HCT116 (cell line): ENCODE measurements around the gene ZNF154. TPM values are rescaled to one million over a fixed set of nuclear protein-coding genes. Genes with fewer than 3 reads are reported as not detected.

Source experiments
- ATAC-seq: fragments of 200-7000 bp; cut with Tn5 transposase; 2 replicates; pipeline ENCODE4 v1.9.1; 2020; ENCODE audit warnings: mild to moderate bottlenecking, moderate library complexity
- BruUV-seq: library from RNA; stranded (reverse); fragments of 400-500 nt; replicated peaks from 2 replicates; lab custom pipeline; 2021; lab: Mats Ljungman, UMichigan
- CTCF ChIA-PET: fragments of 300-600 bp; sonication (Branson Sonifier 250); formaldehyde crosslinking; loops from one replicate; lab custom pipeline; 2021; ENCODE audit warnings: antibody characterized with exemption; lab: Charles Lee
- POLR2A ChIA-PET: fragments of 300-600, 350-600 bp; sonication (Branson Sonifier 250); formaldehyde crosslinking; loops from one replicate; lab custom pipeline; 2021; ENCODE audit warnings: antibody characterized with exemption; lab: Charles Lee
- RAD21 ChIA-PET, 2 experiments: fragments of 300-600 bp; sonication (Branson Sonifier 250); formaldehyde crosslinking; loops; one replicate each; lab custom pipeline; 2023; ENCODE audit warnings: low total read pairs in 2 of 2; ENCODE audit not compliant: uncharacterized antibody in 2 of 2, unreplicated experiment in 2 of 2, low non-redundant PET in 1 of 2; lab: Charles Lee
- DNase-seq: peaks from one replicate; pipeline ENCODE4 v3.0.0-alpha.2; 2010; ENCODE audit warnings: low read depth, low spot score
- H2AFZ ChIP-seq: fragments of 200-600 bp; shearing (Covaris generic), sonication (generic); 2 replicates; pipeline ENCODE4 v1.6.1; 2017; ENCODE audit warnings: low read depth, mixed run types, mixed read lengths, antibody characterized with exemption, low read length; ENCODE audit not compliant: poor library complexity, severe bottlenecking
- H3K27ac ChIP-seq: 2 replicates; pipeline ENCODE4 v1.5.1; 2012; ENCODE audit warnings: low read depth, low read length
- H3K27me3 ChIP-seq: fragments of 200-600 bp; sonication (generic); 2 replicates; pipeline ENCODE4 v1.6.1; 2016; ENCODE audit warnings: mixed run types, low read length, mixed read lengths; ENCODE audit not compliant: insufficient read depth
- H3K36me3 ChIP-seq, 2 experiments: fragments of 200-500 bp in 1 of 2; fragments of 200-600 bp in 1 of 2; sonication (Bioruptor generic) in 1 of 2; sonication (generic) in 1 of 2; 2 replicates each; pipeline versions ENCODE4 v1.5.1 to v1.6.1; 2014 to 2016; ENCODE audit warnings: low read length in 2 of 2, inconsistent platforms in 1 of 2, mixed read lengths in 1 of 2, mixed run types in 1 of 2; ENCODE audit not compliant: insufficient read depth in 2 of 2, control insufficient read depth in 1 of 2
- H3K4me1 ChIP-seq, 2 experiments: fragments of 200-600 bp in 1 of 2; sonication (generic) in 1 of 2; 2 replicates each; pipeline versions ENCODE4 v1.5.1 to v1.6.1; 2012 to 2017; ENCODE audit warnings: low read length in 2 of 2, inconsistent platforms in 1 of 2, mild to moderate bottlenecking in 1 of 2, mixed read lengths in 1 of 2, mixed run types in 1 of 2, moderate library complexity in 1 of 2; ENCODE audit not compliant: insufficient read depth in 2 of 2, control insufficient read depth in 1 of 2
- H3K4me2 ChIP-seq: fragments of 200-600 bp; sonication (generic); 2 replicates; pipeline ENCODE4 v1.6.1; 2017; ENCODE audit warnings: mixed run types, low read length, mixed read lengths
- H3K4me3 ChIP-seq, 2 experiments: fragments of 200-600 bp in 1 of 2; sonication (generic) in 1 of 2; replicated peaks in 1 of 2; 2 replicates each; pipeline ENCODE4 v1.5.1; 2011 to 2016; ENCODE audit warnings: low read length in 2 of 2, control low read depth in 1 of 2, low read depth in 1 of 2, mild to moderate bottlenecking in 1 of 2, mixed read lengths in 1 of 2, mixed run types in 1 of 2
- H3K79me2 ChIP-seq: fragments of 200-600 bp; sonication (generic); 2 replicates; pipeline ENCODE4 v1.6.1; 2017; ENCODE audit warnings: mild to moderate bottlenecking, mixed run types, low read length, moderate library complexity, mixed read lengths; ENCODE audit not compliant: insufficient read depth
- H3K9ac ChIP-seq: fragments of 200-600 bp; sonication (generic); 2 replicates; pipeline ENCODE4 v1.6.1; 2016; ENCODE audit warnings: low read length, mixed read lengths
- H3K9me2 ChIP-seq: fragments of 200-600 bp; sonication (generic), shearing (Covaris generic); 2 replicates; pipeline ENCODE4 v1.6.1; 2017; ENCODE audit warnings: mixed run types, mild to moderate bottlenecking, moderate library complexity; ENCODE audit not compliant: insufficient read depth
- H3K9me3 ChIP-seq, 2 experiments: fragments of 200-500 bp in 1 of 2; fragments of 200-600 bp in 1 of 2; sonication (Bioruptor generic) in 1 of 2; sonication (generic) in 1 of 2; 2 replicates each; pipeline ENCODE4 v1.6.1; 2014 to 2017; ENCODE audit warnings: low read length in 2 of 2, mixed read lengths in 2 of 2, inconsistent platforms in 1 of 2, low read depth in 1 of 2, mild to moderate bottlenecking in 1 of 2, mixed run types in 1 of 2, moderate library complexity in 1 of 2; ENCODE audit not compliant: control insufficient read depth in 1 of 2, insufficient read depth in 1 of 2
- H4K20me1 ChIP-seq: fragments of 200-600 bp; sonication (generic), shearing (Covaris generic); 2 replicates; pipeline ENCODE4 v1.6.1; 2017; ENCODE audit warnings: mixed run types, mild to moderate bottlenecking, moderate library complexity; ENCODE audit not compliant: insufficient read depth
- ATF3 ChIP-seq: IDR thresholded peaks from 2 replicates; pipeline ENCODE4 v1.6.1; 2012
- ELF1 ChIP-seq: IDR thresholded peaks from 2 replicates; pipeline ENCODE4 v1.6.1; 2012; ENCODE audit warnings: low read depth, borderline replicate concordance
- RAD21 ChIP-seq: IDR thresholded peaks from 2 replicates; pipeline ENCODE4 v1.6.1; 2012; ENCODE audit warnings: low read depth, mild to moderate bottlenecking
- REST ChIP-seq: IDR thresholded peaks from 2 replicates; pipeline ENCODE4 v1.6.1; 2012; ENCODE audit warnings: low read depth
- intact Hi-C: fragments of 100-400 bp; cut with micrococcal nuclease; formaldehyde crosslinking; loops from 2 replicates; pipeline ENCODE4 v1.10.0; 2022
- total RNA-seq: library from RNA; stranded (reverse); gene quantifications from one replicate; pipeline ENCODE4 v1.2.1, GENCODE V29; 2021; ENCODE audit not compliant: unreplicated experiment

ZNF154 gene
- total RNA-seq, 1 experiment from 2014 or later = 0.10 TPM

- RAD21 ChIA-PET = no interaction called here
These were observed 11.9 kb upstream of the ZNF154 start for GRCh38 chr19:57720878-57721277.

More at GRCh38 chr19:57720878-57721277, 11.9 kb upstream of the ZNF154 start:
- Histone ChIP-seq H3K27me3 (no peaks in the 10 kb centered on the region), H3K27ac (no peak overlapping the region), H3K79me2 (no peaks in the 10 kb centered on the region), H3K9me3 (peaks cover 18 to 22% of the 10 kb centered on the region in 2 experiments; a peak in 2 of 4 replicates), H2AFZ (no peak overlapping the region), H4K20me1 (no peaks in the 10 kb centered on the region), H3K9ac (no peak overlapping the region), H3K4me2 (no peak overlapping the region), H3K9me2 (no peaks in the 10 kb centered on the region), H3K4me1 (no peaks in the 10 kb centered on the region)
- ChIA-PET CTCF (no interaction called here), POLR2A (no interaction called here)
- no TSS peak for BruUV-seq
- ATAC-seq (no peak), DNase-seq (no peak)
- TF ChIP-seq ATF3 (no peak), ELF1 (no peak), REST (no peak), RAD21 (no peak)
- TF ChIP-seq, all 23 proteins: peak for 0
- no peak overlapping the region for H3K4me3 ChIP-seq
- intact Hi-C loops = no loop called here
- H3K36me3 ChIP-seq = no peaks in the 10 kb centered on the region
